GM12878 (cell line): ENCODE measurements around the gene KCNJ12. TPM values are rescaled to one million over a fixed set of nuclear protein-coding genes. Genes with fewer than 3 reads are reported as not detected.

Experiments used
- ATAC-seq: fragments of 200-7000 bp; cut with Tn5 transposase; 3 replicates; pipeline ENCODE4 v1.9.1; 2020; ENCODE audit warnings: mild to moderate bottlenecking, moderate library complexity
- BruUV-seq: library from RNA; stranded (reverse); fragments of 400-500 nt; replicated peaks from 2 replicates; lab custom pipeline; 2021; lab: Mats Ljungman, UMichigan
- CTCF ChIA-PET: fragments of 300-600 bp; sonication (Branson Sonifier 250); formaldehyde crosslinking; extraction: SDS; loops from one replicate; lab custom pipeline; 2021; ENCODE audit warnings: inconsistent platforms; lab: Yijun Ruan, JAX
- POLR2A ChIA-PET: fragments of 350-600 bp; formaldehyde crosslinking; extraction: SDS; loops from one replicate; lab custom pipeline; 2021; ENCODE audit warnings: inconsistent platforms; lab: Charles Lee
- RAD21 ChIA-PET: fragments of 300-600 bp; sonication (Branson Sonifier 250); formaldehyde crosslinking; loops from one replicate; lab custom pipeline; 2023; ENCODE audit warnings: antibody characterized with exemption; ENCODE audit not compliant: unreplicated experiment; lab: Charles Lee
- SMC1A ChIA-PET: fragments of 300-600 bp; sonication (Branson Sonifier 250); formaldehyde crosslinking; loops from one replicate; lab custom pipeline; 2023; ENCODE audit not compliant: unreplicated experiment, uncharacterized antibody; lab: Charles Lee
- DNase-seq: peaks from one replicate; pipeline ENCODE4 v3.0.0-alpha.2; 2011; ENCODE audit warnings: low read depth, low spot score
- FAIRE-seq: peaks from 3 replicates; lab custom pipeline; 2011; peaks lifted over from hg19 to GRCh38; lab: Jason Lieb, UNC
- H2AFZ ChIP-seq: 2 replicates; pipeline ENCODE4 v1.6.0; 2011; ENCODE audit warnings: low read depth, low read length, control low read depth; ENCODE audit not compliant: control insufficient read depth
- H3K27ac ChIP-seq: 2 replicates; pipeline ENCODE4 v1.5.1; 2011; ENCODE audit warnings: control low read depth; ENCODE audit not compliant: control insufficient read depth, insufficient read depth
- H3K27me3 ChIP-seq, 2 experiments: replicated peaks in 1 of 2; 2 replicates each; pipeline versions ENCODE4 v1.6.0 to v1.6.1; 2011; ENCODE audit warnings: low read length in 1 of 2; ENCODE audit not compliant: control insufficient read depth in 2 of 2, insufficient read depth in 2 of 2
- H3K36me3 ChIP-seq, 2 experiments: 2 replicates each; pipeline ENCODE4 v1.5.1; 2011; ENCODE audit warnings: low read length in 1 of 2; ENCODE audit not compliant: control insufficient read depth in 2 of 2, insufficient read depth in 2 of 2
- H3K4me1 ChIP-seq: 2 replicates; pipeline ENCODE4 v1.6.1; 2011; ENCODE audit warnings: mild to moderate bottlenecking, low read length, moderate library complexity, mixed read lengths; ENCODE audit not compliant: control insufficient read depth, insufficient read depth
- H3K4me2 ChIP-seq: 2 replicates; pipeline ENCODE4 v1.6.0; 2011; ENCODE audit warnings: control low read depth; ENCODE audit not compliant: control insufficient read depth, insufficient read depth
- H3K4me3 ChIP-seq: fragments of 200-600 bp; sonication (generic); 2 replicates; pipeline ENCODE4 v1.5.1; 2016
- H3K79me2 ChIP-seq: 2 replicates; pipeline ENCODE4 v1.6.0; 2011; ENCODE audit warnings: low read length; ENCODE audit not compliant: control insufficient read depth, insufficient read depth
- H3K9ac ChIP-seq: 2 replicates; pipeline ENCODE4 v1.8.0; 2011; ENCODE audit warnings: low read length, control low read depth, mixed read lengths; ENCODE audit not compliant: control insufficient read depth, insufficient read depth
- H3K9me3 ChIP-seq: replicated peaks from 3 replicates; pipeline ENCODE4 v1.5.1; 2011; ENCODE audit warnings: mild to moderate bottlenecking, low read length; ENCODE audit not compliant: control insufficient read depth, insufficient read depth
- H4K20me1 ChIP-seq: 2 replicates; pipeline ENCODE4 v1.6.0; 2011; ENCODE audit not compliant: control insufficient read depth, insufficient read depth
- EP300 ChIP-seq, 2 experiments: fragments of 150-350 bp in 1 of 2; IDR thresholded peaks; 2 replicates each; pipeline ENCODE4 v1.6.1; 2011 to 2012; ENCODE audit warnings: low read depth in 2 of 2, low read length in 2 of 2, borderline replicate concordance in 1 of 2, improper control_type of control experiment in 1 of 2, inconsistent platforms in 1 of 2; ENCODE audit not compliant: control insufficient read depth in 1 of 2
- ESRRA ChIP-seq: IDR thresholded peaks from 2 replicates; pipeline ENCODE4 v1.6.1; 2012; ENCODE audit warnings: mild to moderate bottlenecking, low read length, improper control_type of control experiment
- ETV6 ChIP-seq, 2 experiments: fragments of 450-650 bp in 1 of 2; IDR thresholded peaks in 1 of 2; conservative IDR thresholded peaks in 1 of 2; 2 replicates each; pipeline ENCODE4 v1.6.1; 2014; ENCODE audit warnings: antibody characterized with exemption in 1 of 2, borderline replicate concordance in 1 of 2, low read depth in 1 of 2, mild to moderate bottlenecking in 1 of 2, moderate library complexity in 1 of 2
- EZH2 ChIP-seq: IDR thresholded peaks from 2 replicates; pipeline ENCODE4 v1.6.1; 2012; ENCODE audit warnings: low read depth, mild to moderate bottlenecking, control low read depth, inconsistent platforms, low read length, borderline replicate concordance; ENCODE audit not compliant: control insufficient read depth
- HDAC2 ChIP-seq: fragments of 200-600 bp; sonication (generic); IDR thresholded peaks from 2 replicates; pipeline ENCODE4 v1.6.1; 2017
- HDGF ChIP-seq: fragments of 450-650 bp; IDR thresholded peaks from 2 replicates; pipeline ENCODE4 v1.6.1; 2016; ENCODE audit warnings: antibody characterized with exemption
- JUNB ChIP-seq: IDR thresholded peaks from 2 replicates; pipeline ENCODE4 v1.6.1; 2016; ENCODE audit warnings: antibody characterized with exemption, mild to moderate bottlenecking
- KDM1A ChIP-seq: fragments of 200-600 bp; sonication (generic); IDR thresholded peaks from 2 replicates; pipeline ENCODE4 v1.6.1; 2016; ENCODE audit warnings: borderline replicate concordance
- LARP7 ChIP-seq: fragments of 450-650 bp; IDR thresholded peaks from 2 replicates; pipeline ENCODE4 v1.6.1; 2017; ENCODE audit warnings: mild to moderate bottlenecking
- POLR2A ChIP-seq: IDR thresholded peaks from 2 replicates; pipeline ENCODE4 v1.6.1; 2011; ENCODE audit warnings: low read depth, mild to moderate bottlenecking, low read length
- TCF7 ChIP-seq: IDR thresholded peaks from 2 replicates; pipeline ENCODE4 v1.6.1; 2014; ENCODE audit warnings: antibody characterized with exemption, borderline replicate concordance
- ZNF274 ChIP-seq: IDR thresholded peaks from one replicate; pipeline ENCODE4 v1.8.0; 2011; ENCODE audit not compliant: insufficient read length, insufficient read depth
- WGBS: methylation state at CpG from one replicate; pipeline ENCODE4 v1.1.6; 2016; ENCODE audit warnings: low lambda C conversion rate; ENCODE audit not compliant: insufficient replicate concordance, insufficient coverage; ENCODE audit errors: missing lambda C conversion rate; 5-methylcytosine and 5-hydroxymethylcytosine counted together
- in situ Hi-C: fragments of 300-500 bp; cut with MboI; formaldehyde crosslinking; loops from 9 replicates; pipeline ENCODE4 v1.14.3; 2018; ENCODE audit warnings: mixed read lengths
- intact Hi-C: fragments of 100-400 bp; cut with micrococcal nuclease; formaldehyde crosslinking; loops from one replicate; pipeline ENCODE4 v1.14.2; 2022; ENCODE audit not compliant: unreplicated experiment
- polyA plus RNA-seq, 11 experiments: library from polyadenylated mRNA; depleted of rRNA in 4 of 11; unstranded in 6 of 11; stranded (reverse) in 5 of 11; fragments of >200 nt; fragmentation: Nextera tagmentation in 4 of 11; fragmentation: Illumina TruSeq in 1 of 11; extraction: Ambion mirVana in 4 of 11; extraction: Trizol in 1 of 11; gene quantifications; 1 replicate in 1 of 11; 2 replicates in 10 of 11; pipeline versions ENCODE4 v1.2.1 to v1.2.3, GENCODE V29; 2011 to 2016; ENCODE audit warnings: inconsistent platforms in 2 of 11, missing spikeins in 2 of 11, low read depth in 1 of 11
- total RNA-seq, 4 experiments: library from RNA; depleted of rRNA in 3 of 4; stranded (reverse); fragments of >200 nt in 3 of 4; fragmentation: Illumina TruSeq in 1 of 4; extraction: Trizol in 1 of 4; gene quantifications; 2 replicates each; pipeline versions ENCODE4 v1.2.1 to v1.2.3, GENCODE V29; 2013 to 2021
- TF ChIP-seq, protein P1 (sequence below): fragments of 450-650 bp; IDR thresholded peaks from 2 replicates; pipeline ENCODE4 v1.6.1; 2017; ENCODE audit warnings: antibody characterized with exemption, mild to moderate bottlenecking, moderate library complexity
- TF ChIP-seq, protein P2 (sequence below): IDR thresholded peaks from 2 replicates; pipeline ENCODE4 v1.6.1; 2011; ENCODE audit warnings: mild to moderate bottlenecking, low read depth, low read length, moderate library complexity; ENCODE audit not compliant: insufficient replicate concordance

Gene KCNJ12
- total and polyA plus RNA-seq, 10 of the 15 experiments (the other 5 are each of a cell fraction or from before 2014, with no cell fraction given) = 0.04 to 0.21 (median 0.09) TPM; not detected in 3

DNA sequence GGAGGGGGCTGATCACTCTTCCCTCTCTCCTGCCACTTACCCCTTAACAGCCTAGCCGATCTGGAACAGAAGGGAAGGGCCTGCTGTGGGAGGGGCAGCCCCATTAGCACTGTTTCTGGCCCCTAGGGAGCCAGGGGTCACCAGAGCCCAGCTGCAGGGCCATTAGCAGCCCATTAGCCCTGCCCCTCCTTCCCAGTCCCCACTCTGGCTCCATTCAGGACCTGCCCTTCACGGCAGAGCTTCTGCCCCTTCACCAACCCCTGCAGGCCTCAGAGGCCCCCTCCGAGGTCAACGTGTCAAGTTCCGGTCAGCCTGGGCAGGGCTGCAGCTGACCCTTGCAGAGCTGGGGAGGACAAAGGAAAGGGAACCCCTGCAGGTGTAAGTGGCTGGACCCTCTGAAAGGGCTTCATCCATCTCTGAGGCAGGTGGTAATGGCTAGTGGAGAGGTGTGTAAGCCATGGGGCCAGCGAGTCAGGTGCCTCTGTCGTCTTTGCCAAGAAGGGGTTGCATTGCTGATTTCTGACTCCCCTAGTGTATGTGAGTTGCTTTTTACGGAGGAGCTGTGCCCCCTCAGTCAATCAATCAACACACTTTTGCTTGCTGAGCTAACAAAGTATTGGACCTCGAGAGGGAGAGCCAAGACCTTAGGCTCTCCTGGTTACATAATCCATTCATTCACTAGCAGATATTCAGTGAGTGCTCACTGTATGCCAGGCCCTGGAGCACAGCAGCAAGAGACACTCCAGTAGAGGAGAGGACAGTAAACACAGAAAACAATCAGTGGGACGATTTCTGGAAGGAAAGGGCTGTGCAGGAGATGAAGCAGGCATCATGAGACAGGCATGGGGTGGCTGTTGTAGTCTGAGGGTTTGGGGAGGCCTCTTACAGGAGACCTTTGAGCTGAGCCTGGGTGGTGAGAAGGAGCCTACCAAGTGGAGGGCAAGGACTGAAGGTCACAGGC lies 18.2 kb upstream of the KCNJ12 start (continued):
- TF ChIP-seq, protein P1, sequence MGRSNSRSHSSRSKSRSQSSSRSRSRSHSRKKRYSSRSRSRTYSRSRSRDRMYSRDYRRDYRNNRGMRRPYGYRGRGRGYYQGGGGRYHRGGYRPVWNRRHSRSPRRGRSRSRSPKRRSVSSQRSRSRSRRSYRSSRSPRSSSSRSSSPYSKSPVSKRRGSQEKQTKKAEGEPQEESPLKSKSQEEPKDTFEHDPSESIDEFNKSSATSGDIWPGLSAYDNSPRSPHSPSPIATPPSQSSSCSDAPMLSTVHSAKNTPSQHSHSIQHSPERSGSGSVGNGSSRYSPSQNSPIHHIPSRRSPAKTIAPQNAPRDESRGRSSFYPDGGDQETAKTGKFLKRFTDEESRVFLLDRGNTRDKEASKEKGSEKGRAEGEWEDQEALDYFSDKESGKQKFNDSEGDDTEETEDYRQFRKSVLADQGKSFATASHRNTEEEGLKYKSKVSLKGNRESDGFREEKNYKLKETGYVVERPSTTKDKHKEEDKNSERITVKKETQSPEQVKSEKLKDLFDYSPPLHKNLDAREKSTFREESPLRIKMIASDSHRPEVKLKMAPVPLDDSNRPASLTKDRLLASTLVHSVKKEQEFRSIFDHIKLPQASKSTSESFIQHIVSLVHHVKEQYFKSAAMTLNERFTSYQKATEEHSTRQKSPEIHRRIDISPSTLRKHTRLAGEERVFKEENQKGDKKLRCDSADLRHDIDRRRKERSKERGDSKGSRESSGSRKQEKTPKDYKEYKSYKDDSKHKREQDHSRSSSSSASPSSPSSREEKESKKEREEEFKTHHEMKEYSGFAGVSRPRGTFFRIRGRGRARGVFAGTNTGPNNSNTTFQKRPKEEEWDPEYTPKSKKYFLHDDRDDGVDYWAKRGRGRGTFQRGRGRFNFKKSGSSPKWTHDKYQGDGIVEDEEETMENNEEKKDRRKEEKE = no peak
- TF ChIP-seq EP300 (IDR thresholded peaks at IDR 0.05; ENCODE audit: borderline replicate concordance in 1 of 2, control insufficient read depth in 1 of 2, low read depth in 2 of 2, low read length in 2 of 2) = no peak
- no peak for TF ChIP-seq TCF7
- TF ChIP-seq HDAC2 = no peak
- no peak for TF ChIP-seq JUNB
- TF ChIP-seq HDGF = no peak

DNA sequence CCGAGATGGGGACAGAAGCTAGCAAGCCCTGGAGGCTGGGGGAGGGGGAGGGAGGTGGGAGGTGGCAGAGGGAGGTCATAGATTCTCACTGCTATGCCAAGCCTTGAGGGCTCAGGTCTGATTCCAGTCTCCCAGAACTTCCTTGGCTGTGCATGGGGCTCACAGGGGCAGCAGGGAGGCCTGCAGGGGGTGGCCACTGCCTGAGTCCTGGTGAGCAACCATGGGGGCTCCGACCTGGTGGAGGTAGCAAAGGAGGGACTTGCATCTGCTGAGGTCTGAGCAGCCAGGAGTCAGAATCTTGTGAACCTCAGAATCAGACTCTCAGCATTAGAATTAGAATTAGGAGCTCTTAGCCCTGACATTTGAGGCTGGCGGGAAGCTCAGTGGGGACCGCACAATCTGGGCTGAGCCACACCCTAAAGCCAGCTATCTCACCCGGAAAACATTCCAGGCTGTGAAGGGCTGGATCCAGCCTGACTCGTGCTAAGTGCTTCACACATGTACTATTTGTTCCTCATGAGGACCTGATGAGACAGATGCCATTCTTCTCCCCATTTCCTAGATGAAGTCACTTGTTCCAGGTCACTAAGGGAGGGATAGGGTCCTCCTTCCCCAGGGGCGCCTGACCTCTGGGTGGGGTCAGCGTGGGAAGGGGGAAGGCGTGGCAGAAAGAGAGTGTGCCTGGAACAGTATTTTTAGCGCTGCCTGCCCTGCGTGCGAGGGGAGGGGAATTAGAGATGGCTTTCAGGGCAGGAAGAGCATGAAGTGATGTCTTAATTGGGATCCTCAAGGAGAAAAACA lies 17.3 kb upstream of the KCNJ12 start:
- H2AFZ ChIP-seq = no peak overlapping the region
- ChIA-PET CTCF (interaction anchor here (1.9 kb wide), 1 partner anchor 12 kb away, joined by 4 read pairs; no protein-coding TSS in a partner anchor), RAD21 (interaction anchor here (1.0 kb wide), 1 partner anchor 9 kb away, joined by 3 read pairs; no protein-coding TSS in a partner anchor), SMC1A (no interaction called here), POLR2A (no interaction called here)
- in situ Hi-C loops (no loop called here), intact Hi-C loops (no loop called here)
- H3K27ac ChIP-seq = no peak overlapping the region
- H3K36me3 ChIP-seq = no peaks in the 10 kb centered on the region
- H3K27me3 ChIP-seq = peaks cover 0 to 1% of the 10 kb centered on the region in 2 experiments; a peak in 2 of 4 replicates
- H3K4me1 ChIP-seq = no peaks in the 10 kb centered on the region
- WGBS = 13% methylated on average over 12 of the region's 12 CpGs
- H3K4me3 ChIP-seq = no peak overlapping the region
- H3K9me3 ChIP-seq = no peaks in the 10 kb centered on the region
- ATAC-seq (no peak), FAIRE-seq (no peak), DNase-seq (no peak)
- no peaks in the 10 kb centered on the region for H4K20me1 ChIP-seq
- no peaks in the 10 kb centered on the region for H3K79me2 ChIP-seq
- BruUV-seq = no TSS peak
- H3K9ac ChIP-seq = no peak overlapping the region
- TF ChIP-seq LARP7 = no peak
- TF ChIP-seq ZNF274 = no peak
- no peak for TF ChIP-seq ETV6 (conservative IDR thresholded peaks at IDR 0.05 in 1 of 2, IDR thresholded peaks at IDR 0.05 in 1 of 2; ENCODE audit: borderline replicate concordance in 1 of 2, low read depth in 1 of 2)
- TF ChIP-seq POLR2A = no peak
- TF ChIP-seq KDM1A = no peak
- TF ChIP-seq ESRRA = no peak
- no peak for TF ChIP-seq EZH2
- TF ChIP-seq, protein P2, sequence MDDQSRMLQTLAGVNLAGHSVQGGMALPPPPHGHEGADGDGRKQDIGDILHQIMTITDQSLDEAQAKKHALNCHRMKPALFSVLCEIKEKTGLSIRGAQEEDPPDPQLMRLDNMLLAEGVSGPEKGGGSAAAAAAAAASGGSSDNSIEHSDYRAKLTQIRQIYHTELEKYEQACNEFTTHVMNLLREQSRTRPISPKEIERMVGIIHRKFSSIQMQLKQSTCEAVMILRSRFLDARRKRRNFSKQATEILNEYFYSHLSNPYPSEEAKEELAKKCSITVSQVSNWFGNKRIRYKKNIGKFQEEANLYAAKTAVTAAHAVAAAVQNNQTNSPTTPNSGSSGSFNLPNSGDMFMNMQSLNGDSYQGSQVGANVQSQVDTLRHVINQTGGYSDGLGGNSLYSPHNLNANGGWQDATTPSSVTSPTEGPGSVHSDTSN = no peak
- H3K4me2 ChIP-seq = no peak overlapping the region
